H1 (cell line): ENCODE data around the gene SUMF1. TPM values are rescaled to one million over a fixed set of nuclear protein-coding genes. Genes with fewer than 3 reads are reported as not detected.

Source experiments
- CTCF ChIA-PET: fragments of 300-600 bp; sonication (Branson Sonifier 250); formaldehyde crosslinking; loops from one replicate; lab custom pipeline; 2021; ENCODE audit not compliant: partially characterized antibody; lab: Charles Lee
- POLR2A ChIA-PET: fragments of 300-600 bp; sonication (Branson Sonifier 250); formaldehyde crosslinking; loops from one replicate; lab custom pipeline; 2021; ENCODE audit warnings: inconsistent platforms; ENCODE audit not compliant: partially characterized antibody; lab: Charles Lee
- DNase-seq, 2 experiments: peaks; one replicate each; pipeline versions ENCODE4 v3.0.0 to v3.0.0-alpha.2; 2010 to 2022; ENCODE audit warnings: low spot score in 2 of 2, low read depth in 1 of 2, mixed read lengths in 1 of 2
- FAIRE-seq: peaks from 2 replicates; lab custom pipeline; 2011; peaks lifted over from hg19 to GRCh38; lab: Jason Lieb, UNC
- H2AFZ ChIP-seq: 2 replicates; pipeline ENCODE4 v1.8.1; 2012; ENCODE audit warnings: low read length, inconsistent platforms
- H2AK5ac ChIP-seq: 2 replicates; pipeline ENCODE4 v1.6.1; 2013; ENCODE audit warnings: low read depth, low read length
- H2BK120ac ChIP-seq: replicated peaks from 2 replicates; pipeline ENCODE3; 2013; ENCODE audit warnings: low read depth, low read length, inconsistent platforms
- H2BK12ac ChIP-seq: 2 replicates; pipeline ENCODE4 v1.6.1; 2013; ENCODE audit warnings: low read depth, low read length
- H2BK15ac ChIP-seq: 2 replicates; pipeline ENCODE4 v1.6.1; 2013; ENCODE audit warnings: low read length
- H2BK20ac ChIP-seq: 2 replicates; pipeline ENCODE4 v1.6.1; 2013; ENCODE audit warnings: low read length
- H2BK5ac ChIP-seq: 2 replicates; pipeline ENCODE4 v1.6.1; 2013; ENCODE audit warnings: low read depth, low read length
- H3K14ac ChIP-seq: 2 replicates; pipeline ENCODE4 v1.6.1; 2013; ENCODE audit warnings: inconsistent platforms; ENCODE audit not compliant: insufficient read length
- H3K18ac ChIP-seq: 2 replicates; pipeline ENCODE4 v1.6.1; 2013; ENCODE audit warnings: low read length; ENCODE audit errors: extremely low read depth
- H3K23ac ChIP-seq: 2 replicates; pipeline ENCODE4 v1.6.1; 2013; ENCODE audit warnings: inconsistent platforms; ENCODE audit not compliant: insufficient read length
- H3K23me2 ChIP-seq: 2 replicates; pipeline ENCODE4 v1.6.1; 2013; ENCODE audit warnings: low read depth, low read length
- H3K27ac ChIP-seq: 2 replicates; pipeline ENCODE4 v1.6.1; 2011; ENCODE audit warnings: low read depth, low read length, inconsistent platforms
- H3K27me3 ChIP-seq, 4 experiments: replicated peaks in 1 of 4; 1 replicate in 1 of 4; 2 replicates in 3 of 4; pipeline versions ENCODE4 v1.6.1 to v1.8.1; 2011 to 2013; ENCODE audit warnings: low read length in 3 of 4, mild to moderate bottlenecking in 3 of 4, inconsistent platforms in 2 of 4, mixed read lengths in 2 of 4, moderate library complexity in 1 of 4; ENCODE audit not compliant: control insufficient read depth in 3 of 4, insufficient read depth in 3 of 4; ENCODE audit errors: extremely low read depth in 1 of 4
- H3K36me3 ChIP-seq, 4 experiments: 2 replicates each; pipeline versions ENCODE4 v1.6.1 to v1.8.1; 2011 to 2013; ENCODE audit warnings: mild to moderate bottlenecking in 4 of 4, low read length in 3 of 4, moderate library complexity in 2 of 4, control low read depth in 1 of 4, inconsistent platforms in 1 of 4; ENCODE audit not compliant: insufficient read depth in 4 of 4, control insufficient read depth in 2 of 4
- H3K4ac ChIP-seq: replicated peaks from 2 replicates; pipeline ENCODE3; 2013; ENCODE audit warnings: low read length, low read depth, mixed read lengths, inconsistent platforms; ENCODE audit not compliant: insufficient read length
- H3K4me1 ChIP-seq, 4 experiments: replicated peaks in 1 of 4; 1 replicate in 1 of 4; 2 replicates in 3 of 4; pipeline versions ENCODE4 v1.6.1 to v1.8.1; 2011 to 2013; ENCODE audit warnings: low read length in 3 of 4, inconsistent platforms in 2 of 4, mixed read lengths in 1 of 4; ENCODE audit not compliant: insufficient read depth in 4 of 4, control insufficient read depth in 3 of 4
- H3K4me2 ChIP-seq, 2 experiments: 2 replicates each; pipeline versions ENCODE4 v1.6.1 to v1.8.1; 2011 to 2013; ENCODE audit warnings: low read depth in 2 of 2, low read length in 2 of 2, control low read depth in 1 of 2, inconsistent platforms in 1 of 2, mild to moderate bottlenecking in 1 of 2; ENCODE audit not compliant: insufficient read depth in 1 of 2
- H3K4me3 ChIP-seq, 4 experiments: fragments of 200-600, 300-600 bp in 1 of 4; sonication (generic), shearing (Covaris generic), sonication (Bioruptor Twin) in 1 of 4; 2 replicates each; pipeline versions ENCODE4 v1.5.1 to v1.8.1; 2011 to 2016; ENCODE audit warnings: low read length in 4 of 4, low read depth in 3 of 4, control low read depth in 2 of 4, inconsistent platforms in 2 of 4, mild to moderate bottlenecking in 2 of 4, mixed read lengths in 1 of 4, moderate library complexity in 1 of 4; ENCODE audit not compliant: insufficient read depth in 2 of 4; ENCODE audit errors: extremely low read depth in 1 of 4
- H3K56ac ChIP-seq: replicated peaks from 2 replicates; pipeline ENCODE3; 2013; ENCODE audit warnings: low read depth, mild to moderate bottlenecking, mixed read lengths, low read length, inconsistent platforms; ENCODE audit not compliant: insufficient read length
- H3K79me1 ChIP-seq: 2 replicates; pipeline ENCODE4 v1.6.1; 2013; ENCODE audit warnings: low read depth, low read length, control low read depth
- H3K79me2 ChIP-seq, 2 experiments: 2 replicates each; pipeline versions ENCODE4 v1.6.1 to v1.8.1; 2012 to 2013; ENCODE audit warnings: low read length in 2 of 2, mild to moderate bottlenecking in 2 of 2, inconsistent platforms in 1 of 2; ENCODE audit not compliant: insufficient read depth in 2 of 2, control insufficient read depth in 1 of 2
- H3K9ac ChIP-seq, 4 experiments: replicated peaks in 1 of 4; 1 replicate in 1 of 4; 2 replicates in 3 of 4; pipeline versions ENCODE4 v1.6.1 to v1.8.1; 2011 to 2013; ENCODE audit warnings: low read depth in 3 of 4, low read length in 3 of 4, control low read depth in 2 of 4, mild to moderate bottlenecking in 2 of 4, moderate library complexity in 2 of 4, inconsistent platforms in 1 of 4; ENCODE audit errors: extremely low read depth in 1 of 4
- H3K9me3 ChIP-seq, 2 experiments: 2 replicates each; pipeline versions ENCODE4 v1.6.1 to v1.8.1; 2012 to 2013; ENCODE audit warnings: mild to moderate bottlenecking in 2 of 2, moderate library complexity in 2 of 2, control low read depth in 1 of 2, inconsistent platforms in 1 of 2, low read depth in 1 of 2, low read length in 1 of 2, mixed read lengths in 1 of 2; ENCODE audit not compliant: insufficient read depth in 2 of 2
- H4K20me1 ChIP-seq, 2 experiments: replicated peaks in 1 of 2; 2 replicates each; pipeline versions ENCODE3 to v1.8.1; 2011 to 2013; ENCODE audit warnings: inconsistent platforms in 2 of 2, low read length in 2 of 2, mild to moderate bottlenecking in 1 of 2; ENCODE audit not compliant: insufficient read depth in 2 of 2, control insufficient read depth in 1 of 2
- H4K5ac ChIP-seq: 2 replicates; pipeline ENCODE4 v1.6.1; 2013; ENCODE audit warnings: low read length, low read depth, mixed read lengths, inconsistent platforms; ENCODE audit not compliant: insufficient read length
- H4K8ac ChIP-seq: 2 replicates; pipeline ENCODE4 v1.8.0; 2013; ENCODE audit warnings: mild to moderate bottlenecking, moderate library complexity, low read length, inconsistent platforms; ENCODE audit not compliant: insufficient read depth; ENCODE audit errors: extremely low read depth
- H4K91ac ChIP-seq: replicated peaks from 2 replicates; pipeline ENCODE3; 2013; ENCODE audit warnings: low read length, mixed read lengths, inconsistent platforms; ENCODE audit not compliant: insufficient read length
- BCL11A ChIP-seq, 2 experiments: IDR thresholded peaks; one replicate each; pipeline ENCODE4 v1.6.1; 2011; ENCODE audit warnings: low read depth in 2 of 2, low read length in 2 of 2, mild to moderate bottlenecking in 2 of 2
- KDM1A ChIP-seq: fragments of 200-600, 300-600 bp; sonication (generic); IDR thresholded peaks from 2 replicates; pipeline ENCODE4 v1.7.1; 2016; ENCODE audit warnings: mild to moderate bottlenecking, low read length, borderline replicate concordance
- NANOG ChIP-seq: IDR thresholded peaks from 2 replicates; pipeline ENCODE4 v1.6.1; 2011; ENCODE audit warnings: low read length, low read depth, mild to moderate bottlenecking, inconsistent platforms; ENCODE audit not compliant: insufficient read depth, poor library complexity, severe bottlenecking
- NRF1 ChIP-seq: IDR thresholded peaks from 2 replicates; pipeline ENCODE4 v1.6.1; 2011; ENCODE audit warnings: mild to moderate bottlenecking, low read depth, low read length, improper control_type of control experiment
- SP4 ChIP-seq: IDR thresholded peaks from 2 replicates; pipeline ENCODE4 v1.6.1; 2012; ENCODE audit warnings: low read length, inconsistent platforms
- WGBS, 2 experiments: shearing (Covaris generic) in 1 of 2; methylation state at CpG; one replicate each; pipeline versions ENCODE4 v1.1.6 to v1.1.7; 2013 to 2015; ENCODE audit warnings: low lambda C conversion rate in 2 of 2, mixed read lengths in 2 of 2, inconsistent platforms in 1 of 2, low coverage in 1 of 2, missing lambda C conversion rate in 1 of 2; ENCODE audit not compliant: insufficient replicate concordance in 2 of 2, insufficient coverage in 1 of 2, insufficient read length in 1 of 2; ENCODE audit errors: extremely low coverage in 1 of 2, missing lambda C conversion rate in 1 of 2; 5-methylcytosine and 5-hydroxymethylcytosine counted together
- polyA plus RNA-seq, 7 experiments: library from polyadenylated mRNA; depleted of rRNA in 3 of 7; stranded (reverse) in 5 of 7; unstranded in 2 of 7; fragments of >200 nt in 5 of 7; fragments of 200-250 nt in 2 of 7; gene quantifications; 1 replicate in 5 of 7; 2 replicates in 1 of 7; 4 replicates in 1 of 7; pipeline versions ENCODE4 v1.2.1 to v1.2.3, GENCODE V29; 2011 to 2013; ENCODE audit warnings: missing spikeins in 2 of 7, mixed read lengths in 2 of 7
- total RNA-seq: library from RNA; stranded (reverse); fragmentation: NEBNext Ultra II Directional; extraction: Animal tissue kit (Norgen Biotek cat#: 25700); gene quantifications from 2 replicates; pipeline ENCODE4 v1.2.1, GENCODE V29; 2021

SUMF1 gene
- total and polyA plus RNA-seq, 2 of the 8 experiments (the other 6 are each of a cell fraction or from before 2014, with no cell fraction given): 12.5 to 15.0 TPM

DNA sequence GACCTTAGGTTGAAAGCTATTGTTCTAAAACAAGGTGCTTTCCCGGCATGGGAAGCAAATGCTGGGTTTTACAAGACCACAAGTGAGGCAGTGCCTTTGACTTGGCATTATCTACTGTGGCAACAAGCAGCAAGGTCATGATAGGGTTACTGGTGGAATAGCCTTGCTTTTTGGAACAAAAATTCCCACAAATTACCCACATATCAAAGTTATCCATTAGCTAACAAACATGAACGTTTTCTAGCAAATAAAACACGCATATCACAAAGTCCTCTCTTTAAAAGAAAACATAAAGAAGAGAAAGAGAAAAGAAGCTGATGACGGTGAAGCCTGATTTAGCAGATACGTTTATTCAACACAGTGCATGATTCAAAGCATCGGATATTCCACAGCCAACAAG, 106.3 kb downstream of the SUMF1 start:
- Histone ChIP-seq H4K20me1 (no peaks in the 10 kb centered on the region), H3K79me1 (no peaks in the 10 kb centered on the region), H3K23me2 (no peaks in the 10 kb centered on the region), H2BK120ac (no peak overlapping the region), H3K23ac (no peak overlapping the region), H3K4ac (no peak overlapping the region), H2BK15ac (no peak overlapping the region), H3K4me3 (no peak overlapping the region), H3K36me3 (no peaks in the 10 kb centered on the region), H2AK5ac (no peak overlapping the region), H3K9me3 (no peaks in the 10 kb centered on the region), H3K14ac (no peak overlapping the region), H4K8ac (no peak overlapping the region), H3K18ac (no peak overlapping the region), H3K27me3 (no peaks in the 10 kb centered on the region), H3K79me2 (no peaks in the 10 kb centered on the region), H4K91ac (no peak overlapping the region), H2BK20ac (no peak overlapping the region), H2AFZ (no peak overlapping the region), H3K4me1 (no peaks in the 10 kb centered on the region), H2BK5ac (no peak overlapping the region), H2BK12ac (no peak overlapping the region), H3K9ac (no peak overlapping the region), H4K5ac (no peak overlapping the region), H3K4me2 (no peak overlapping the region), H3K27ac (no peak overlapping the region), H3K56ac (no peak overlapping the region)
- FAIRE-seq (no peak), DNase-seq (no peak)
- POLR2A ChIA-PET: no interaction called here
- TF ChIP-seq SP4 (no peak), NANOG (no peak), KDM1A (no peak), BCL11A (IDR thresholded peaks at IDR 0.05; ENCODE audit: low read depth in 2 of 2, low read length in 2 of 2) (no peak), NRF1 (no peak)
- 93% methylated on average over 6 of the region's 6 CpGs; no CpG with 5 or more reads in 1 of the 2 experiments for WGBS, 2 experiments
- CTCF ChIA-PET: interaction anchor here (0.6 to 3.2 kb wide), 4 partner anchors 9 to 272 kb away, joined by 3 to 21 read pairs (median 6); no protein-coding TSS in a partner anchor
